T-helper 2 cell treated with Interferon-gamma antibody and Interleukin-4, amounts not matched to agents 100 ng/mL and 5 ng/mL, for 36 hours (primary cell): Measurements from ENCODE around the gene VSX2. TPM values are rescaled to one million over a fixed set of nuclear protein-coding genes. Genes with fewer than 3 reads are reported as not detected.

Experiments used
- intact Hi-C: fragments of 100-400 bp; cut with micrococcal nuclease; formaldehyde crosslinking; loops from one replicate; pipeline ENCODE4 v1.15.1; 2023
- total RNA-seq: library from RNA; stranded (reverse); gene quantifications from 2 replicates; pipeline ENCODE4 v1.2.3, GENCODE V29; 2022

The VSX2 gene
- total RNA-seq, 1 donor from 2014 or later, result not detected

GRCh38 chr14:74221741-74222140 is 17.5 kb upstream of the VSX2 start:
- intact Hi-C loops, result no loop called here

DNA sequence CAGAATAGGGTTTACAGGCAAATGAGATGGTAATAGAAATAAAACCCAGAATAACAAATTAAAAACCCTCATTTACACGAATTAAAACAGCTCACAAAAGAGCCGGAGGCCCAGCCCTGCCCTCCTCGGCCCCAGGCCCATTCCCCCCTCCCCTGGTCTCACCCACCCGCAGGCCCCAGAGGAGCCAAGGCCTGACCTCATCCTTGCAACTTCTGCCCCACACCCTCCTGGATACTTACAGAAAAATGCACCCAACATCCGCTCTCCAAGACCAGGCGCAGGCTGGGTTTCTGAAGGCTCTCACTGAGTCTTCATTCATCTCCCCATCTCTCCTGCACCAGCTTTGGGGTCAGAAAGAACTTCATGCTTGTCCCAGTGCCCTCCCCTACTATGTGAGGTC is 16.2 kb upstream of the VSX2 start:
- intact Hi-C loops, result no loop called here

- intact Hi-C loops, result no loop called here
Observed at GRCh38 chr14:74231784-74232183, 7.5 kb upstream of the VSX2 start.

GRCh38 chr14:74235017-74235416 is 4.2 kb upstream of the VSX2 start:
- intact Hi-C loops, result no loop called here

DNA sequence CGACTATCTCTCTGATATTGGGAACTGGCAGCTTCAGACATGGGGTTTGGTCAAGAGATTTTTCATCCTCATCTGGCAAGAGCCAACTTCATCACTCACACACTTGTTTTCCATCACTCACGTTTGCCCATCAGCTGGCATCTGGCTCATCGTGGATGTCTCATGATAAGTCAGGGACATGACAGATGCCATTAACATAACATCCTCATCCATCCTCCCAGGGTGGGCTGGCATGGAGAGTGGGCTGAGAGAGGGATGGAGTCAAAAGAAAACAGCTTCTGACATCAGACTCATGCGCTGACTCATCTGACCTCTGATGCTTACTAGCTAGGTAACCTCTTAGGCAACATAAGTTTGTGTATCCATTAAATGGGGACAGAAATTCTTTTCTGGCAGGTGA is 1.8 kb upstream of the VSX2 start:
- intact Hi-C loops, result no loop called here

GRCh38 chr14:74239848-74240793 is 872 bp downstream of the VSX2 start:
- intact Hi-C loops, result no loop called here

GRCh38 chr14:74240794-74241651 is 1.8 kb downstream of the VSX2 start:
- intact Hi-C loops, result no loop called here

DNA sequence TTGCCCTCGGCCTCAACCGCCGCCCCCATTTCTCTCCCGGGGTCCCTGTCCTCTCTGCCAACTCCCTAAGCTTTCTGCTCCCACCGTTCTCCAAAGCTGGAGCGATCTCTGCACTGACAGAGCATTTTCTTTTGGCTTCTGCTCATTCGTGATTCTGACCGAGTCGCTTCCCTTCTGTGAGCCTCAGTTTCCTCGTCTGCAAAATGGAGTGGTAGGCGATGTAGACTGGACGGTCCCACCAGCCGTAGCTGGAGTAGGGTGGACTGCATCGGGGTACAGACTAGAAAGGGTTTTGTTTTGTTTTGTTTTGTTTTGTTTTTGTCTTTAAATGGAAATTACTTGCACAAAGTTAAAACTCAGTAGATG is 2.4 kb downstream of the VSX2 start:
- intact Hi-C loops, result no loop called here

GRCh38 chr14:74242021-74242779 is 3.0 kb downstream of the VSX2 start:
- intact Hi-C loops, result no loop called here

DNA sequence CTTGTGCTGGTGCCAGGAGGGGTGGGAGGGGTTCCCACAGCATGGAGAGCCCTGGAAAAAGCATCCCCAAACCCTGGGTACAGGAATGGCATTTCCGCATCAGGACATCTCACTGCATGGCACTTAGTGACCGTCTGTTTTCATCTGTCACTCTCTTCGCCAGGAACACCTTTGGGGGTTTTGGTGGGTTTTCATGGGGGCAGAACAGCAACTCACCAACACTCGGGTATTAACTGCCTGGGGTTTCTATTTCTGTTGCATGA is 3.5 kb downstream of the VSX2 start:
- intact Hi-C loops, result no loop called here

DNA sequence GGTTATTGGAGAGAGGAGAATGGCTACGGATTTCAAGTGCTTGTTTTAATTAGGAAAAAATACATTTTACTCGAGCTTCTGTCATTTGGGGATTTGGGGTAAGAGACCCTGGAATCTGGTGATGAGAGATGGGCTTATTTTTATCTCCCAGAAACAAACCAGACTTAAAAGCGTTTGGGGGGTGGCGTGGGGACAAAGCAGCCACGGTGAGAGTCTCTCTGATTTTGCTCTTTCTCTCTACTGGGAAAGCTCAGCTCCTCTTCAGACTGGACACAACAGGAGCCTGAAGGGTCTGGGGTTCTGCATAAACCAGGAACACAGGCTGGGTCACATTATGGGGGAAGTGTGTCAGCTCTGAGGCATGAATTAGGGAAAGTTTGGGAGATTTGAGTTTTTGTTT is 3.8 kb downstream of the VSX2 start:
- intact Hi-C loops, result no loop called here

DNA sequence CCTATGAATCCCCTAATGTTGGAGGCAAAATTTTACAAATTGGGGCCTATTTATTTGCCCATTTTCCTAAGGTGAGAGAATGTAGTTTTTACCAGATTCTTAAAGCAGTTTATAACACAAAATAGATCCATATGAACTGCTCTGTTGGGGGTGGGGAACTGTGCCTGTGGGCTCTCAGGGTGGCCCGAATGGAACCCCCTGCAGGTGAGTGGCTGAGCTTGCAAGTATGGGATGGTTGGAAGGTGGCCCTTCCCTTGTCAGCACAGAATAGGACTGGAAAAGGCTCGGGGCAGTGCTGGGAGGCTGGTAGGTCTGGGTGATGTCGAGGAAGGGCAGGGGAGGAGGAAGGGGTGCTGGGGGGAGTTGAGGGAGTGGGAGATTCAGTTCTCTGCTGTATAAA is 4.9 kb downstream of the VSX2 start:
- intact Hi-C loops, result no loop called here

- intact Hi-C loops, result no loop called here
Observed at GRCh38 chr14:74245292-74245691, 6.0 kb downstream of the VSX2 start.

DNA sequence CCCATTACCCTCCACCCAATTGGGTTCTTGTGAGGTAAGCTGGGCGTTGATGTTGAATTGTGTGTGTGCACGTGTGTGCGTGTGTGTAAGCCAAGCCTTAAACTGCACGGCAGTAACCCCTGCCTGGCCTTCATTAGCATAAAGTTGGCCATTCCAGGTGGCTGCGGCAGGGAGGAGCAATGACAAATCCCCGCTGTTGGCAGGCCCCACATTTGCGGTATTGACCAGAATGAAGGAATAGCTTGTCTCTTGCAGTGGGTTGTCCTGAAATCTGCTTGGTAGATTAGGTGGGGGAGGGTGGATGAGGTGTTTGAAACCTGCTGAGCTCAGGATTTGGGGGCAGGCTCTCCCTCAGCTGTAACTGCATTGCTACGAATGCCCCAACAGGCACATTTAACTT is 7.3 kb downstream of the VSX2 start:
- intact Hi-C loops, result no loop called here

DNA sequence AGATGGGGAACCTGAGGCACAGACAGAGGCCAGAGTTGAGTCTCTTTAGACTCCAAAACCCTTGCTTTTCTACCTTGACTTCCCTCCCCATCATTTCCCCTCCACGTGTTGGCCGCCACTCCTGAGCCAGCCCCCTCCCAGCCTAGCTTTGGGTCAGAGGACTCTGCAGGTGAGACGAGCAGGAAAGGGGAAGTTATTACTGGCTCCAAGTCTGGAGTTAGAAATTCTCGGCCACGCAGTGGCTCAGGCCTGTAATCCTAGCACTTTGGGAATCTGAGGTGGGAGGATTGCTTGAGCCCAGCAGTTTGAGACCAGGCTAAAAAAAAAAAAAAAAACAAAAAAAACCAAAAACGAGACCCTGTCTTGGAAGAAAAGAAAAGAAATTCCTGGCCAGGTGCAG is 8.8 kb downstream of the VSX2 start:
- intact Hi-C loops, result no loop called here

DNA sequence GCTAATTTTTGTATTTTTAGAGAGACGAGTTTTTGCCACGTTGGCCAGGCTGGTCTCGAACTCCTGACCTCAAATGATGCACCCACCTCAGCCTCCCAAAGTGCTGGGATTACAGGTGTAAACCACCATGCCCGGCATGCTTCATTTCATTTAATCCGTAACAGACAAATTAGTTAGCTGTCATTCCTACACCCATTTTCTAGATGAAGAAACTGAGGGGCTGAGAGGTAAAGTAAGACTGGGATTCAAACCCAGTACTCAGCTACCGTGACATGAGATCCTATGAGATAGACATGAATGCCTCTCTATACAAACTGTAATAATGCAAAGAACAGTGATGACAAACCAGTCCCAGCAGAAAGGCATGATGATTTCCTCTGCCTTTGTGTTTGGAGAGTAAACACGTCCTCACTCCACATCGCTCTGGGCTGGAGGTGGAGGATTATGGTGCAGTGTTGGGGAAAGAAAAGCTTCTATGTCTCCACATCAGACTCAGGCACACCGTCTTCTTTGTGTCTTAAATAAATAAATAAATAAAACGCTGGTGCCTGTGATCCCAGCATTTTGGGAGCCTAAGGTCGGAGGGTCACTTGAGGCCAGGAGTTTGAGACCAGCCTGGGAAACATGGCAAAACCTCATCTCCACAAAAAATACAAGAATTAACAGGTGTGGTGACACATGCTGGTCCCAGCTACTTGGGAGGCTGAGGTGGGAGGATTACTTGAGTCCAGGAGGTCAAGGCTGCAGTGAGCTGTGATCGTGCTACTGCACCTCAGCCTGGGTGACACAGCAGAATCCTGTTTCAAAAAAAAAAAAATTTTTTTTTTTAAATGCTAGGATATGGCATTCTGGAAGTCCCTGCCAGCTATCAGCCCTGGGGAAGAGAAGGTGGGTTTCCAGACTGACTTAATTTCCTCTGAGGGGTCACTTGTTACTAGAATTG is 10.5 kb downstream of the VSX2 start:
- intact Hi-C loops, result loop anchor here (10.0 kb wide), 1 partner anchor 55 kb away; the partner anchor contains the start of gene ABCD4

GRCh38 chr14:74255281-74255680 is 16.0 kb downstream of the VSX2 start:
- intact Hi-C loops, result loop anchor here (5.0 to 10.0 kb wide), 2 partner anchors 38 to 50 kb away; partner anchors contain the start of gene ABCD4

DNA sequence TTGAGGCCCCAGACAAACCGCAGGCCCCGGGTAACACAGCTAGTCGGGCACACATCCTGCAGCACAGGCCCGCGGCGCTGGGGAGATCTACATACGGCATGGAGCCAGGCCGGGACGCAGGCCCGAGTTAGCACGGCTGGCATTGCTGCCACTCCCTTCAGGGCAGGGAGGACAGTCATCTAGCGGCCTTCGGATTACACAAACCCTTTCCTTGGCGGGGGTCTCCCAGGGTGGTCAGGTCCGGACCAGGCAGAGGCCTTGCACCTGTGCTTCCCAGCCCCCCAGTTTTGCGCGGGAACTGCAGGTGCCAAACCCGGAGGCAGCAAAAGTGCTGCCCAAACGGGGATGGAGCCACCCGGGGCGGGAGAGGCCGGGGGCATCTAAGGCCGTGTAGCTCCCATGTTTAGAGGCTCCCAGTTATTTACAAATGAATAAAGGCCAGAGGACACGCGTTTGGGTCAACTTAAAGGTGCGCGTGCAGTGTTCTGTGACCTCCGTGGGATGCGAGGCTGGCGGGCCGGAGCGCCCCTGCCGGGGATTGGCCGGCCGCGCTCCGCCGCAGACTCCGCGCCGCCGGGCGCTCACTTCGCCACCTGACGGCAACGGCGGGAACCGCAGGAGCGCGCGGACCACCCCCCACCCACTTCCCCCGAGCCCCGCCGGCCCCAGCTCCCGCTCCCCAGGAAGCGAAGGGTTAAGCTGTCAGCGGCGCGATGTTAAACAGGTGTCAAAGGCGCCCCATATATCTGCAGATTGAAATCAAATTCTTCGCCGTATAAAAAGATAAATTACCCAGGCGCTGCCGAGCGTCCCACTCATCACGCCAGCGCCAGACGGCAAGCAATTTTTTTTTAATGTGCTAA is 18.1 kb downstream of the VSX2 start:
- intact Hi-C loops, result loop anchor here (1.0 to 10.0 kb wide), 3 partner anchors 40 to 146 kb away; partner anchors contain the start of gene ABCD4

DNA sequence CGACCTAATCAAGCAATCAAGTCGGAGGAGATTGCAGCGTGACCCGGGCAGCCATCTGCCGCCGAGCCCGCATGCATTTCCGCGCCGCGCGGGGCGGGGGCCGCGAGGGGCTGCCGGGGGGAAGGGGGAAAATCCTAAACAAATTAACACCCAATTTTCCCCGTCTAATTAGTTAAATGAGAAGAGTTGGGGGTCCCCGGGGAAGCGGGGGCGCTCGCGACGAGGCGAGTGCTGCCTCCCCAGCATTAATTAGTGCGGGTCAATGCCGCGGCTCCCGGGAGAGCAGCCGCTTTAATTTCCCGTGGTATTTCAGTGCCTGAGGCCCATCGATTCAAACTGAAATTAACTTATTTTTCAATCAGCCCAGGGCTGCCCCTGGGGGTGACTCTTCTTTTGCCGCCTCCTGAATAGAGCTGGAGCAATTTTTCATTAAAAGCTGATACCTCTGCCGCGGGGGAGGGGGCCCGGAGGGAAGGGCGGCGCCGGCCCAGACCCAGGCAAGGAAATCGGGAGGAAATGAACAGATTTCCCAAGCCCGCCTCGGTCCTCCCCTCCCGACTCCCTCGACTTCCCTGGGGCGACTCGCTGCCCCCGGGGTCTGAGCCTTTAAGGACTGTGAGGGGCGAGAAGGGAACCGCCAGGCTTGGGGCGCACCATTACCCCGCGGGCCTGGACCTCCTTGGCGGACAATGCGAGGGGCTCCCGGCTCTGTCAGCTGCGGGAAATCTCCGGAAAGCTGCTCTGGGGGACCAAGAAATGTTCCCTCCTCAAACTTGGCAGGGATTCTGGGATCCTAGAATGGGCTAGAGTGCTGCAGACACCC is 18.9 kb downstream of the VSX2 start:
- intact Hi-C loops, result loop anchor here (1.0 to 10.0 kb wide), 3 partner anchors 41 to 147 kb away; partner anchors contain the start of gene ABCD4
